ENCODE results near the gene CR2.
"Not testable (repeated sequence)": the region's sequence is repeated elsewhere in the genome, so short reads cannot be mapped to it uniquely, and the experiment has no call there.

The CR2 gene

GRCh38 chr1:207500306-207500705 is 46.2 kb downstream of the CR2 start:
- H3K4me3 ChIP-seq (ENCODE audit: low read depth, low read length): no peak overlapping the region

DNA sequence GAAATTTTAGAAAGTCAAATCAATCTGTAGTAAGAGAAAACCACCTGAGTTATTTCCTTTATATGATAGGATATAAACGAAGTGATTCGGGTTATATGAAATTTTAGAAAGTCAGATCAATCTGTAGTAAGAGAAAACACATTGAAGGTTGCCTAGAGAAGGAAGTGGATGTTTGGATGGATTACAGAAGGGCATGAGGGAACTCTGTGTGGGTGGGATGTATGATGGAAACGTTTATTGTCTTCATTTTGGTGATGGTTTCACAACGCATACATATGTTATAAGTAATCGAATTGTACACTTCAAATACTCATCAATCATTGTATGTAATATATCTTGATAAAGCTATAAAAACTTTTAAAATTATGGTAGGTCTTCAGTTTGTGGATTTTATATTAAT is 46.9 kb downstream of the CR2 start:
- DNase-seq (ENCODE audit: low read depth): no peak
- no peak overlapping the region for H3K4me3 ChIP-seq (ENCODE audit: low read depth, low read length)

More at GRCh38 chr1:207500306-207500705, 46.2 kb downstream of the CR2 start:
- DNase-seq (ENCODE audit: low read depth): no peak

DNA sequence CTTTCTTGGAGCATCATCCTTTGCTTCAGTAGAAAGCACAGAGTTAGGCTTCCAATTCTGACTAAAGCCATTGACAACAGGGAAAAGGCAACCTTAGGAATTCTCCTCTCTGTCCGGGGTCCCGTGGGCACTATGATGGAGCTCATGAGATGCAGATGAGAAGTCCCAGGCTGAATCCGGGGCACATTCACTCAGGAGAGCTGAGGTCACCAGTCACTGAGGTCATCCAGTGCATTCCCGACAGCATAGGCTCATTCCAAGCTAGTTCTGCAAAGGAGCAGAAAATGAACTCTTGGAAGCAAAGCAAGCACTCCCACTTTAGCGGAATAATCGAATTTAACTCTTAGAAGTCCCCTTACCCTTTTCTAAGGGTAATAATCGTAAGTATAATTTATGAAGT is 48.6 kb downstream of the CR2 start:
- DNase-seq (ENCODE audit: low read depth): no peak
- H3K4me3 ChIP-seq (ENCODE audit: low read depth, low read length): no peak overlapping the region

- no peak for DNase-seq (ENCODE audit: low read depth)
Measured at GRCh38 chr1:207503950-207504349, 49.8 kb downstream of the CR2 start.

DNA sequence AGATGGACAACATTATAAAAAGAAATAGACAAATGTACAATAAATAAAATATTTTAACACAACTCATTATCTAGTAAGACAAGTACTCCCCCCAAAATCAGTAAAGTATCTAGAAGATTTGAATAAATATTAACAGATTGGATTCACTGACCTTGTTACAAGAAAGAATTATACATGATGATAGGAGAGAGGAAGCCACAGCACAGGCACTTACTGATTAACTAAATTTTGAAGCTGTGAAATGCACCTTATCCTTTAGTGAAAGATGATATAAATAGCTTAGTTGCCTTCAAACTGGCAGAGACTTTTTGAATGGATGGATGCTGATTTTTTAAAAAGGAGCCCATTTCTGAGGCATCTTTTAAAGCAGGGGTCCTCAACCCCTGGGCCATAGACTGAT is 50.3 kb downstream of the CR2 start:
- DNase-seq (ENCODE audit: low read depth): no peak
- H3K4me3 ChIP-seq (ENCODE audit: low read depth, low read length): no peak overlapping the region

More at GRCh38 chr1:207503950-207504349, 49.8 kb downstream of the CR2 start:
- H3K4me3 ChIP-seq (ENCODE audit: low read depth, low read length): no peak overlapping the region

DNA sequence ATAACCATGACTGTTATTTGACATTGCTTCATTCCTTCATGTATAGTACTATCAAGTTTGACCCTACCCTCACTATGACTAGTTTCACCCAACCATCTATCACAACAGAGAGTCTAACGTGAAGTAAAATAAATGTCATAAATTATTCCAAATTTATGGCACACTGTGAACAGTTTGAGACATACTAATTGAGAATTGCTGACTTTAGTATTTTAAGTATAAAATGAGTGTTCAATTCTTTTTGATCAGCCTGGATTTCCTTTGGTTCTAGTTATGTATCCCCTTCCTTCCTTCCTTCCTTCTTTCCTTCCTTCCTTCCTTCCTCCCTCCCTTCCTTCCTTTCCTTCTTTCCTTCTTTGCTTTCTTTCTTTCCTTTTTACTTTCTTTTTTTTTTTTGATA is 56.3 kb downstream of the CR2 start:
- DNase-seq (ENCODE audit: low read depth): no peak
- no peak overlapping the region for H3K4me3 ChIP-seq (ENCODE audit: low read depth, low read length)

GRCh38 chr1:207514890-207515289 is 60.8 kb downstream of the CR2 start:
- no peak for DNase-seq (ENCODE audit: low read depth)
- no peak overlapping the region for H3K4me3 ChIP-seq (ENCODE audit: low read depth, low read length)

DNA sequence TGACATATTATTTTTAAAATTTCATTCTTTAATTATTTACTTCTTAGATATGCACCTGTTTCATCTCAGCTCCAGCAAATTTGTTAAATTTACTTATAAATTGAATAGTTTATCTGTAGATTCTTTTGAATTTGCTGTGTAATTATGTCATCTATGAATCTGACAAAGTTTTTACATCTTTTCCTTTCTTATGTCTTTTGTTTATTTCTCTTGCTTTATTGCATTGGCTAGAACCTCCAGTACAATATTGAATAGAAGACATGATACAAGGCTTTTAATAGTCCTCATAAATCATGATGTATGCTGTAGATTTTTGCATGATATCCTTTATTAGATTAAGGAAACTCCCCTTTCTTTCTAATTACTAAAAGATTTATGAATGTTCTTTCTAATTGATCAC is 62.6 kb downstream of the CR2 start:
- H3K4me3 ChIP-seq (ENCODE audit: low read depth, low read length): no peak overlapping the region
- no peak for DNase-seq (ENCODE audit: low read depth)

GRCh38 chr1:207518608-207519236 is 64.6 kb downstream of the CR2 start:
- H3K4me3 ChIP-seq (ENCODE audit: low read depth, low read length): no peak overlapping the region
- no peak for DNase-seq (ENCODE audit: low read depth)

GRCh38 chr1:207519505-207520399 is 65.6 kb downstream of the CR2 start:
- no peak overlapping the region for H3K4me3 ChIP-seq (ENCODE audit: low read depth, low read length)
- DNase-seq (ENCODE audit: low read depth): no peak

GRCh38 chr1:207520400-207521345 is 66.5 kb downstream of the CR2 start:
- DNase-seq (ENCODE audit: low read depth); H3K4me3 ChIP-seq (ENCODE audit: low read depth, low read length): not testable (repeated sequence)

- not testable (repeated sequence) for DNase-seq (ENCODE audit: low read depth); H3K4me3 ChIP-seq (ENCODE audit: low read depth, low read length)
Measured at GRCh38 chr1:207525239-207525638, 71.1 kb downstream of the CR2 start.

DNA sequence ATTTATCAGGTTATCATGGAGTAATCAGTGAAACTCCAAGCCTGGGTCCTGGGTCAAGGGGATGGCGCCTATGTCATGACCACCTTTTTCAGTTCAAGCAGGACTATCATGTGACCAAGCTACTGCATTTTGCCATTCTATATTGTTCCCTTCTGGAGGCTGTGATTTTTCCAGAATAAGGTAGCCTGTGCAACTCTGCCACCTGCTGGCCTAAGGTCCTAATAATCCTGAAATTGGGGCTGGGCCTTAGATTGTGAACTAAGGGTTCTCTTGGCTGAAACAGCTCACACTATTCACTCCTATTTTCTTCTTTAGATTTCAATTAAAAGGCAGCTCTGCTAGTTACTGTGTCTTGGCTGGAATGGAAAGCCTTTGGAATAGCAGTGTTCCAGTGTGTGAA is 74.3 kb downstream of the CR2 start:
- not testable (repeated sequence) for DNase-seq (ENCODE audit: low read depth)

GRCh38 chr1:207536263-207536662 is 82.1 kb downstream of the CR2 start:
- not testable (repeated sequence) for DNase-seq (ENCODE audit: low read depth); H3K4me3 ChIP-seq (ENCODE audit: low read depth, low read length)

More for the DNA sequence above, 74.3 kb downstream of the CR2 start:
- H3K4me3 ChIP-seq (ENCODE audit: low read depth, low read length): not testable (repeated sequence)

Measured in skeletal muscle cell (primary cell).